Ovary (tissue), 9 donors: Measurements from ENCODE around the gene RALGPS1. TPM values are rescaled to one million over a fixed set of nuclear protein-coding genes. Genes with fewer than 3 reads are reported as not detected.

Experiments used
- DNase-seq, 5 donors: peaks; one replicate each; pipeline ENCODE4 v3.0.0-alpha.2; 2019 to 2020
- H3K27ac ChIP-seq, 2 donors: fragments of 200-600 bp; one replicate each; pipeline versions ENCODE4 v1.5.1 to v1.8.0; 2019 to 2022
- H3K27me3 ChIP-seq: fragments of 200-600 bp; one replicate; pipeline ENCODE4 v1.8.0; 2022
- H3K36me3 ChIP-seq: fragments of 200-600 bp; sonication (generic); one replicate; pipeline ENCODE4 v1.5.1; 2019
- H3K4me1 ChIP-seq: one replicate; pipeline ENCODE4 v1.8.1; 2013; ENCODE audit warnings: mild to moderate bottlenecking, moderate library complexity; ENCODE audit not compliant: insufficient read depth
- H3K4me3 ChIP-seq: fragments of 200-600 bp; sonication (generic); one replicate; pipeline ENCODE4 v1.5.1; 2017
- H3K9me3 ChIP-seq, 2 donors: fragments of 200-600 bp in 1 of 2; sonication (generic) in 1 of 2; one replicate each; pipeline versions ENCODE4 v1.5.1 to v1.8.1; 2013 to 2019; ENCODE audit warnings: mild to moderate bottlenecking in 1 of 2, moderate library complexity in 1 of 2
- CTCF ChIP-seq, 3 donors: fragments of 450-650 bp in 2 of 3; fragments of 200-600 bp in 1 of 3; IDR thresholded peaks; one replicate each; pipeline versions ENCODE4 v1.5.1 to v1.8.0; 2016 to 2022; ENCODE audit warnings: antibody characterized with exemption in 3 of 3, mild to moderate bottlenecking in 1 of 3
- EP300 ChIP-seq: sonication (generic); formaldehyde crosslinking; IDR thresholded peaks from one replicate; pipeline ENCODE4 v1.6.1; 2017; ENCODE audit warnings: antibody characterized with exemption
- POLR2A ChIP-seq: fragments of 450-650 bp; IDR thresholded peaks from one replicate; pipeline ENCODE4 v1.6.1; 2017; ENCODE audit warnings: antibody characterized with exemption, mild to moderate bottlenecking, moderate library complexity
- WGBS, 3 donors: extraction: QIAGEN DNeasy Blood & Tissue Kit in 1 of 3; methylation state at CpG; one replicate each; pipeline versions ENCODE4 v1.1.5 to v1.1.7; 2013 to 2017; 5-methylcytosine and 5-hydroxymethylcytosine counted together
- intact Hi-C, 4 donors: fragments of 100-400 bp; cut with DNase I; formaldehyde crosslinking; loops; one replicate each; pipeline versions ENCODE4 v1.11.0 to v1.15.1; 2022 to 2023
- polyA plus RNA-seq, 2 donors: library from polyadenylated mRNA; stranded (reverse); fragments of 200-250 nt in 1 of 2; fragments of 350-450 nt in 1 of 2; fragmentation: Illumina TruSeq in 1 of 2; extraction: RNeasy Lipid Tissue Mini Kit (QIAGEN cat#74804) in 1 of 2; gene quantifications; one replicate each; pipeline ENCODE4 v1.2.3, GENCODE V29; 2013 to 2014
- total RNA-seq, 7 donors: library from RNA; depleted of rRNA in 2 of 7; stranded (reverse); fragments of >200 nt in 2 of 7; fragmentation: NEBNext Ultra II Directional in 3 of 7; extraction: Animal tissue kit (Norgen Biotek cat#: 25700) in 3 of 7; gene quantifications; one replicate each; pipeline versions ENCODE4 v1.1.0 to v1.2.4, GENCODE V29; 2016 to 2023
- donor health status: DM: no; HTN: no; CAD: no; lungs with moderate emphysema.
- donor health status: DM: no; HTN: no; CAD: no.
- donor health status: Bipolar disorder and iron deficiency.
- donor health status: DM: yes; HTN: yes; CAD: no.
- donor health status: DM: no; HTN: no; CAD: no.
- donor health status: DM: yes; HTN: yes; CAD: no.

RALGPS1 gene
- total and polyA plus RNA-seq, 9 donors, result 2.3 to 13.1 (median 6.9) TPM

GRCh38 chr9:127173063-127173462 lies 258.5 kb downstream of the RALGPS1 start:
- intact Hi-C loops, result no loop called here
- peaks cover 8% of the 10 kb centered on the region for H3K4me1 ChIP-seq
- H3K27me3 ChIP-seq, result no peaks in the 10 kb centered on the region
- H3K27ac ChIP-seq, result no peak overlapping the region
- 70 to 79% (median 73%) methylated on average over 4 of the region's 4 CpGs for WGBS, 3 donors
- H3K9me3 ChIP-seq, result no peaks in the 10 kb centered on the region
- peak in 3 of 5 donors; percentile 5 to 8 (median 6) for DNase-seq
- TF ChIP-seq POLR2A, result no peak
- no peaks in the 10 kb centered on the region for H3K36me3 ChIP-seq
- H3K4me3 ChIP-seq, result no peak overlapping the region

- Histone ChIP-seq H3K4me1 (peaks cover 18% of the 10 kb centered on the region), H3K27me3 (no peaks in the 10 kb centered on the region), H3K27ac (peak overlapping the region in 1 of 2 donors; percentile 49), H3K9me3 (no peaks in the 10 kb centered on the region), H3K4me3 (no peak overlapping the region), H3K36me3 (no peaks in the 10 kb centered on the region)
- intact Hi-C loops, result loop anchor here in 1 of 4 donors (5.0 kb wide), 1 partner anchor 42 kb away; no protein-coding TSS in a partner anchor
- peak in 4 of 5 donors; percentile 13 to 33 (median 15) for DNase-seq
- 76 to 86% (median 82%) methylated on average over 12 of the region's 12 CpGs for WGBS, 3 donors
- TF ChIP-seq EP300, result no peak
- TF ChIP-seq CTCF (IDR thresholded peaks at IDR 0.05), result no peak
- TF ChIP-seq POLR2A, result no peak
Measured at GRCh38 chr9:127174386-127175318, 260.1 kb downstream of the RALGPS1 start.

- H3K9me3 ChIP-seq, result no peaks in the 10 kb centered on the region
- intact Hi-C loops, result loop anchor here in 1 of 4 donors (5.0 kb wide), 1 partner anchor 43 kb away; no protein-coding TSS in a partner anchor
- no peaks in the 10 kb centered on the region for H3K36me3 ChIP-seq
- TF ChIP-seq CTCF (IDR thresholded peaks at IDR 0.05) (no peak), POLR2A (no peak), EP300 (no peak)
- H3K27me3 ChIP-seq, result no peaks in the 10 kb centered on the region
- H3K4me1 ChIP-seq, result peaks cover 23% of the 10 kb centered on the region
- no peak overlapping the region for H3K27ac ChIP-seq
- 82 to 89% (median 86%) methylated on average over 7 of the region's 7 CpGs for WGBS, 3 donors
- no peak overlapping the region for H3K4me3 ChIP-seq
- peak in 4 of 5 donors; percentile 14 to 33 (median 22) for DNase-seq
Measured at GRCh38 chr9:127175319-127175715, 260.7 kb downstream of the RALGPS1 start.

- H3K27ac ChIP-seq, result no peak overlapping the region
- H3K36me3 ChIP-seq, result no peaks in the 10 kb centered on the region
- intact Hi-C loops, result loop anchor here in 1 of 4 donors (5.0 kb wide), 1 partner anchor 43 kb away; no protein-coding TSS in a partner anchor
- WGBS, 3 donors, result 58 to 77% (median 75%) methylated on average over 6 of the region's 6 CpGs
- peak in 3 of 5 donors; percentile 10 to 28 (median 21) for DNase-seq
- no peak for TF ChIP-seq CTCF (IDR thresholded peaks at IDR 0.05)
- no peaks in the 10 kb centered on the region for H3K27me3 ChIP-seq
- no peaks in the 10 kb centered on the region for H3K9me3 ChIP-seq
- H3K4me3 ChIP-seq, result no peak overlapping the region
- peaks cover 24% of the 10 kb centered on the region for H3K4me1 ChIP-seq
Measured at GRCh38 chr9:127175764-127176163, 261.2 kb downstream of the RALGPS1 start.
